NCI-H1092 treated with DMSO at 0.1 percent for 48 hours (cell line): Measurements from ENCODE around the gene NMUR1.

Source experiments
- DNase-seq: peaks from one replicate; lab custom pipeline; 2025; lab: John Stamatoyannopoulos, UW

NMUR1 gene

DNA sequence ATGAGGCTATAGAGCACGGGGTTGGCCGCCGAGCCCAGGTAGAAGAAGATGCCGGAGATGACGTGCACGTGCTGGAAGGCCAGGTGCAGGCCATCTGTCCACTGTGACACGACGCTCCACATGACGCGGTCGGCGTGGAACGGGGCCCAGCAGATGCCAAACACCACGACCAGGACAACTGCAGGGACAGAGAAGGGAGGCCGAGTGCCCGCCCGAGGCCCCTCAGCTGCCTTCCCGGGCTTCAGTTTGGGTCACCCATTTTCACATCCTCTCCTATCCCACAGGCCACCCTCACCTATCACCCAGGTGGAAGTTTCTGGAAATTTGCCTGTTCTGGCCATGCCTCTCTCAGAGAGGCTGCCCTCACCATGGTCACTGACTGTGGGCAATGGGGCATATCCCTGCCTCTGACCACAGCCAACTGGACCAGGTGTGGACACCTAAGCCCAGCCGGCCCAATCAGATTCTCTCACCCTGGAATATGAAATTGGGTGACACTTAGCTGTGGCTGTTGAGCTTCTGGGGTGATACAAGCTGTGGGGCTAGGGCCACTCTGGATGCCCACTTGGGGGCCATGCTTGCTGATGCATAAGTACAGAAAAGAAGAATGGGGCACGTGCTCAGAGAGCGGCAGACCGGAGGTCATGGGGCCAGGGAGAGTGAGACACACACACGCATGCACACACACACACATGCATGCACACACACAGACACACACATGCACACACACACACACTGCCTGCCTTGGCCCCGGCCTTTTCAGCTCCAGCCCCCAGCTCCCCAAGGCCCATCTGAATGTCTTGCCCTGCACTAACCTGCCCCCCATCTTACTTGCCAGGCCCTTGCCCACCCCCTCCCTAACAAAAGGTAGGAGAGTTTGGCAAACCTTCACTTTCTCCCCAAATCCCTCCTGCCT lies 4.7 kb downstream of the NMUR1 start:
- no peak for DNase-seq

DNA sequence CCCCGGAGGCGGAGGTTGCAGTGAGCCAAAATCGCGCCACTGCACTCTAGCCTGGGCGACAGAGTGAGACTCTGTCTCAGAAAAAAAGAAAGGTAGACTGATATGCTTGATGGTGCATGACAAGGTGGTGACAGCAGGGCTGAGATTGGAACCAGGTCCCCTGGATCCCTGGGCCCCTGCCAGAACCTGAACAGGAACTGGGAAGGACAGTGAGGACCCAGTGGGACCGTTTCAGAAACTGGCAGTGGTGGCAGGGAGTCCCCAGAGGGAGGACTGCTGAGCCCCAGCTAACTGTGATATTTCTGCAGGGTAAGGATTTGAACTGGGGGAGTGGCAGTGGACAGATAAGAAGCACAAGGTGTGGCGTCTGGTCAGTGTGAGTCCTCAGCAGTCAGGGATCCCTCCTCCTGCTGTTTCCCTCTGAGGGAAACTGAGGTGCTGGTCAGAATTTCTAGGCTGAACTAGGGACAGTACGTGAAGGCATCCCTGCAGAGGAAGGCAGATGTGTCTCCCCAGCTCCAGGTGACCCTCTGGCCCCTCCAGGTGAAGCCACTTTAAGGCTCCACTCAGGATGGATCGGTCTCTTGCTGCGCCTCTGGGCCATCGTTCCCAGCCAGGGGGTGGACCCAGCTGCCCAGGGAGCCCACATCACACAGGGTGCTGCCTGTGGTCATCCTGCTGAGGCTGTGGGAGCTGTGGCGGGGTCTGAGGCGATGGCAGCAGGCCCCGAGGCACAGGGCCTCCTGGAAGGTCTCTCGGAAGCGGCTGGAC lies 5.6 kb downstream of the NMUR1 start:
- DNase-seq = no peak

DNA sequence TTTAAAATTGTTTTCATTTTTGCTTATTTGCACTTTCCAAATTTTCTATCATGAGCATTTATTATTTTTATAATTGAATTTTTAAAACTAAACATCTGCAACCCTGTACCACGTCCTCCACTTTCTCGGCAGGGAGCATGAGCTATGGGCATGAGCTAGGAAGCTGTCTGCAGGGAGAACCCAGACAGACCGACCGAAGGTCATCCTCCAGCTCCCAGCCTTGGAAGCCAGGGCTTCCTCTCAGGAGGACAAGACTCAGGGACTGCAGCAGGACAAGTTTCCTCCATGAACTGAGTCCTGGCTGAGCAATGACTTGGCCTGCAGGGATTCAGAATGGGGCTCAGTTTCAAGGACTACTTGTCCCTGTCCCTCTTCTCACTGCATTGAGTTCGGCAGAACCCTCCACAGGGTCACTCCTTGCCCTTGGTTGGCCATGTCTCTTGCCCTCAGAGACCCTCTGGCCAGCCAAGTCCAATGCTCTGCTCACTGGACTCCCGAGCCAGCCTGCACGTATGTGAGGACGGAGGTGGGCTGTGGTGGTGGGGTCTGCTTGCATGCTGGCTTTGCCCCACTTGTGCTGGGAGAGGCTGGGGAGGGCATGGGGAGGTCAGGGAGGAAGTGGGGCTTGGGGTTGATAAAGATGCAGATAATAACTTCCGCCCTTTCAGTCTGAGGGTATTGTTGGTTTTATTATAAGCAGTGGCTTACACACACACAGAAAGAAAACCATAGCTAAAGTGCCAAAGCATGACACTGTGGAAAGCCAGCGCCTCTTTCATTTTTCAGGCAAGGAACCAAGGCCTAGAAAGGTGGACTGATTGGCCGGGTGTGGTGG lies 6.6 kb downstream of the NMUR1 start:
- no peak for DNase-seq

DNA sequence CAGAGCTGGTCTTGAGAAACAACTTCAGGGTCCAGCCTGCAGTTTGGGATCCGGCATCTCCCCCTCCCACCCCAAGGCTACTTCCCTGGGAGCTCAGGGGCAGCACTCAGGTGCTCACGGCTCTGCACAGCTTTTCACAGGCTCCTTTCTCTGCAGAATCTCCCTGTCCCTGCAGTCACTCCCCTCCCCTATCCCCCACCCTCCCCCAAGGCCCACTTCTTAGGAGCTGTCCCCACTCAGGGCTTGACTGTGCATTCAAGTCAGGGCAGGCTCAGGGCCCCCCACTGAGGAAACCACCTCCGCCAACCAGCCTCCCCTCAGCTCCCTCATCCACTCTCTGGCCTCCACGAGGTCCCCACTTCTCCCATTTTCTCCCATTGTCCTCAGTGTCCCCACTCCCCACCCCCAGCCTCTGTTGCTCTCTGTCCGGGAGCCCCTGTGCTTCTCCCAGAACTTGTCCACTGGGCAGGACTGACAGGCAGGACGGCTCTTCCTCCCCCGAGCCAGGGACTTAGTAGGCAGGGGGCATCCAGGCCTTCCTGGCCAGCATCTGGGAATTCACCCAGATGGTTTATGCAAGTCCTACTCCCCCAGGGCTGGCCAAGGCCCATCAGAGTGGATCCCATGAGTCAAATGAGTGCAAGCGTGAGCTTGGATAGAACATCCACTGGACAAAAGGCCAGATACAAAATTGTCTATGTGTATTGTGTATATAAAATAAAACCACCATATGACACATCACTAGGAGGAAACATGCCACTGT lies 7.6 kb downstream of the NMUR1 start:
- DNase-seq = no peak

DNA sequence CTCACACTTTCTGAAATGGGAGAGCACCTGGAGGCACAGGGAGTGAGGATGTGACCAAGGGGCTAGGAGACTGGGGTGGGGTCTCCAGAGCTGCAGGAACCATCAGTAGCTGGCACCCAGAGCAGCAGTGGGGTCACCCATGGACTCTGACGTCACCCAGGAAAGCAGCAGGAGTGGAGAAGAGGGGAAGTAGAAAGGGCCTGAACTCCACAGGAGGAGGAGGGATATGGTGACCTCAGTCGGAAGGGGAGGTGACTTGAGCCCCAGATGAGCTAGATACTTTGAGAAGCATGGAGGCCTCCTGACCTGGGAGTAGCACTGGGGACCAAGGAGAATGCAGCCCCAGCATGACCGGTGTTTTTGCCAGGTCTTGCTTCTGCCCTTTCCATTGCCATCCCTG lies 8.8 kb downstream of the NMUR1 start:
- no peak for DNase-seq

DNA sequence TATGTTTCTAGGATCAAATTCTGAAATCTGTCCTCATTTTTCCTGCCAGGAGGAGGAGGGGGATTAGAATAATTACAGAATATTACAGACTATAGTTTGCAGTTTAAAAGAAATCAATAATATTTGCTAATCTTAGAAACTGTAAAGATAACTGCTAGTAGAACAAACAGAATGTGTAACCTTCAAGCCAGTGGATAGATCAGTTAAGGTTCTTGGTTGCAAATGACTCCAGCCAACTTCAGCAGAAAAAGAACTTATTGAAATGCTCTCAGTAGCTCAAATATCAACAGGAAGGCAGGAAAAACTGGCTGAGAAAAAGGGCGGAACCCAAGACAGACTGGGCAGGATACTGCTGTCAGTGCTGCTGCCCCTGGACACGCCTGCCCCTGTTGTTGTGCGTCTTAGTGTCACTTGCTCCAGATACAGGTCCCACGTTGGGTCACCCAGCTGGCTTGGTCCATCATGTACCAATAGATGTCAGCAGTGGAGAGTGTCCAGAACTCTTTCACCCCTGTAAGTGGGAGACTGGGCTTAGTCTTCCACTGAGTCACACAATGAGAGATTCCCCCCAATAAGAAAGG lies 10.2 kb downstream of the NMUR1 start:
- no peak for DNase-seq

DNA sequence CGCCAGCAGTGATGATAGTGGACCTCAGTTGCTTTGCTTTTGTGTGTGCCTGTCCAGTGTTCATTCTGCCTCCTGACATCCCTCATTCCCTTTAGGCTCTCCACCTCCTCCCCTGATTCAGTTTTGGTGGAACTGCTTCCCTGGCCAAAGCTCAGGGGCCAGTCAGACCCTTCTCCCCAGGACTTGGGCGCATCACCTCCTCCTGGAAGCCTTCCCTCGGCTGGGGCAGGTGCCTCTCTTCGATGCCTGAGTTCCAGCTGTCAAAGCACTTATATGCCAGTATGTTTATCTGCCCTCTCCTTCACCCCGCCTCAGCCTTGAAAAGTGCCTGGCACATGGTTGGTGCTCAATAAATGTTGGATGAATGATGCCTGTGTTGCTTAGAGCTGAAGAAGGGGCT lies 11.5 kb downstream of the NMUR1 start:
- DNase-seq = no peak

DNA sequence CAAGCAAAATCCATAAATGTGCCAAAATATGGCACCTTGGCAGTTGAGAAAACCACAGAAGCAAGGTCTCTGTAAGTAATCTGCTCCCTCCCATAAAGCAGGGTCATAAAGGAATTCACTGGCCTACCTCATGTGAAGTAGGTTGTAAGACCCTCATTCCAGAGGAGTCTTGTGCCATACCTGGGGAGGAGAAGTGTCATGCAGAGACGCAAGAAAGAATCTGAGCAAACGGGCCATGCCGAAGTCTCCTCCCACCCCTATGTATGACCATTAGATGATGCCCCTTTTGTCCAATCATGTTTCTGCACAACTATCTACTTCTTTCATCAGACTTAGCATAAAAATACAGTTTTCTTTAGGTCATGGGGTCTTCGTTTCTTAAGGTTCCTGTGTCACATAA lies 14.6 kb downstream of the NMUR1 start:
- no peak for DNase-seq

DNA sequence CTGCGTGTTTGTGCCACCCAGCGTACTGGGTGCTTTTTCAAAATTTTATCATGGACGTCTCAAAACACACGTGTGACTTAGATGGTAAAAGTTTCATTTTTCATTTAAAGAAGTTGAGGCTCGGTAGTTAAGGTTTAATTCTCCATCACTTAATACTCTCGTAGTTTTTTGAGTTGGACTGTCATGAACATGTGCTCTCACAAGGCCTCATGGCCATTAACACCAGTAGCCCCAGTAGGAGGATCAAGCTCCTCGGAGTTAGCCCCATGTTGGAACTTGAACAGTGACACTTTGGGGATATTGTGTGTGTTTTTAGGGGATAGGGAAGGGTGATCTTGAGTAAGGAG lies 15.3 kb downstream of the NMUR1 start:
- no peak for DNase-seq

DNA sequence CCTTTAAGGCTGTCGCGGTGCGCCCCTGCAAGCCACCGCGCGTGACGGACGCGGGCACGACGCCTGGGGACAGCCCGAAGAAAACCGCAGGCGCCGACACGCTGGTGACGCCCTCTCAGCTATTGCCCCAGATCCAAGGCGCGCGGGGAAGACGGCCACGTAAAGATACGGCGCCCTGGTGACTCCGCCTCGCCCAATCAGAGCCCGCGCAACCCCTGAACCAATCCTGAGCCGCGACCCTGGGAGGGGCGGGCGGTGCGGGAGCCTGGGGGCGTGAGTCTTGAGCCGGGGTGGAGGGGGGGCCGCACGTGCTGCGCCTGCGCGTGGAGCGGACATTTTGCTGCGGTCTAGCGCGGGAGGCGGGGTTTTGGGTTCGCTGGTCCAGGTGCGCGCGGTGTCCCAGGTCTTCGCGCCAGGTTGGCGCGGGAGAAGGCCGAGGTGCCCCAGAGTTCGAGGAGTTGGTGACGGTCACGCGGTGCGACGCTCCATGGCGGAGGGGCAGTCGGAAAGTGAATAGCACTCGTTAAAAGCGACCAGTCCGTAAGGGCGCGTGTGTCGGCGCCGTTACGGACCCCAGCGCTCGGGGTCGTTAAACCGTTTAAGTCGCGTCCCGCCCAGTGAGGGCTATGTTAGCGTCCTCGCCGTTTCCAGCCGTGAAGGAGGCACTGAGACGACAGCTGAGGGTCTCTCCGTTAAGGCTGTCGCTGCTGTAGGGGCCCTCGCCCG lies 15.9 kb downstream of the NMUR1 start:
- peak; percentile 94 for DNase-seq

DNA sequence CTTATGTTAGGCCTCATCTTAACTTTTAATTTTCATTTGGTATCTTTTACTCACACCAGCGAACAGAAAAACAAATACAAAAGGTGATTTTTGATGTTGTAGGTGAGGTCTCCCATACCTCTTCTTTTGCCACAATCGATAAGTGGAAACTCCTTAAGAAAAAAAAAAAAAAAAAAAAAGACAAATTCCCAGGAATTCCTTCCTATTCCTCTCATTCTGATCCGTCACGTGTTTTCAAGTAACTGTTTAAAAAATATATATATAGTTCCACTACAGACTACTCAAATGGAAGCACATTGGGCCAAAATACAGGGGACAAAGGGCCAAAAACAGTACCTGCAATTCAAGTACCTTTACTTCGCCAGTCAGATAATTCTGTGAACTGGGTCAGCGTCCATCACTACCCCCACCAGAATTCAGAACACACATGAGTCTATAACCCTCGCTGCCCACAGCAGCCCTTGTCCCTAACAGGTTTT lies 16.5 kb downstream of the NMUR1 start:
- no peak for DNase-seq

DNA sequence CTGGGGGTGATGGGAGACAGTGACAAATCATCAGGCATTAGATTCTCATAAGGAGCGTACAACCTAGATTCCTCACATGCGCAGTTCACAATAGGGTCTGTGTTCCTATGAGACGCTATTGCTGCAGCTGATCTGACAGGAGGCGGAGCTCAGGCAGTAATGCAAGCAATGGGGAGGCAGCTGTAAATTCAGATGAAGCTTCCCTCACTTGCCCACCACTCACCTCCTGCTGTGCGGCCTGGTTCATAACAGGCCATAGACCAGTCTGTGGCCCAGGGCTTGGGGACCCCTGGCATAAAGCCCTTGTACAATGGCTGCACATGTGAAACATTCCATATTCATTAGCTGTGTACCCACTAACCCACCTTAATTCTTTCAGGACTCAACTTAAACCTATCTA lies 18.0 kb downstream of the NMUR1 start:
- DNase-seq = no peak

DNA sequence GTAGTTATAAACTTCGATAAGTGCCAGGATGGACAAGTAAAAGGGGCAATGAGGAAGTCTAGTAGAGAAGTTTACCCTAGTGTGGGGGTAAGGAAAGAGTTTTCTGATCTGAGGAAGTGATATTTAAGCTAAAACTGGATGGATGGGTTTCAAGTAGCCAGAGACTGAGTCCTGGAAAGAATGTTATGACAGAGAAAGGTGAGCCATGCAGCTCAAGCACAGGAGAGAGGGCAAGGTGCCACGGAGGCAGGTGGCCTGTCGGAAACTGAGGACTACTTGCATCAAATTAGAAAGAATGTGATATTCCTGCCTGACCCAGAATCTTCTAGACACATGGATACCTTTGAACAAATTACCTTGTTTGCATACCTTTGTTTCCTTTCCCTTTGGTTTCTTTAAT lies 26.5 kb downstream of the NMUR1 start:
- DNase-seq = no peak

DNA sequence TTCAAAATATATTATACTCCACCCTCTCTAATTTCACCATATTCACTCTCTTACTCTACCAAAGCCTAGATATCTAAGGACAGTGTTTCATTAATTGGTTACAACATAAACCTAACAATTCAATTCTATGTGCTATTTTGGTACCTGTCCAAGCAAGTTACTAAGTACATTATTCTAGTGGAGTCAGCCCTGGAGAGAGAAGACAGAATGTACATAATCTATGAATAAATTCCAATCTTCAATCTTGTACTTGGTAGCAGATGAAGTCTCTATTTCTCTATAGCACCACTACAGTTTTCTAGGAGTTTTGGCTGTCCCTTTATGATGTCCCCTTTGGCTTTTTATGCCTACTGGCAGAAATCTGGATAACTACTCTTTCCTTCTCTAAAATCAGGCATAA lies 27.6 kb downstream of the NMUR1 start:
- DNase-seq = no peak

DNA sequence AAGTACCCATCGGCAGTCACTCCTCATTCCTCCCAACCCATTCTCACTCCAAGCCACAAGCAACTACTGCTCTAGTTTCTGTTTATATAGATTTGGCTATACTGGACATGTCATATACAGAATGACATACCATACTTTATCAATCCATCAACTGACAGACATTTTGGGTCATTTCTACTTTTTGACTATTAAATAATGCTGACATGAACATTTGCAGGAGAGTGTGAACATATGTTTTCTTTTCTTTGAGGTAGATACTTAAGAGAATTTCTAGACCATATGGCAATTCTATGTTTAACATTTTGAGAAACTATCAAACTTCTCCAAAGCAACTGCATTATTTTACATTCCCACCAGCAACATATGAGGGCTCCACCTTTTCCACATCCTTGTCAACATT lies 32.6 kb downstream of the NMUR1 start:
- DNase-seq = no peak

DNA sequence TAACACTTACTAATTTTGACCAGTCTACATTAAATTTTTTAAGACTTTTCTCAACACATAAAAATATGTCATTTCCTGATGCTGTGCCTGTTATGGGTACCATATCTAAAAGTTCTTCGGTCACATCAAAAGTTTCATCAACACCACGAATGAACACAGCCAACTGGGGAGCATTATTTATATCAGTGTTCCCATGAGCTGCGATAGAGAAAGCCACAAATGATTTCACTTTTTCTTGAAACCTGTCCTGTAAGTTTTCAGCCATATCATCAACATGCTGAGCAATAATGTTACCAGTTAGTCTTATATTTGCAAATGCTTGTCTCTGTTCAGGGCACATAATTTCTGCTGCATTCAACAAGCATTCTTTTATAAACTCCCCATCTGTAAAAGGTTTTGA lies 35.6 kb downstream of the NMUR1 start:
- DNase-seq = no peak

DNA sequence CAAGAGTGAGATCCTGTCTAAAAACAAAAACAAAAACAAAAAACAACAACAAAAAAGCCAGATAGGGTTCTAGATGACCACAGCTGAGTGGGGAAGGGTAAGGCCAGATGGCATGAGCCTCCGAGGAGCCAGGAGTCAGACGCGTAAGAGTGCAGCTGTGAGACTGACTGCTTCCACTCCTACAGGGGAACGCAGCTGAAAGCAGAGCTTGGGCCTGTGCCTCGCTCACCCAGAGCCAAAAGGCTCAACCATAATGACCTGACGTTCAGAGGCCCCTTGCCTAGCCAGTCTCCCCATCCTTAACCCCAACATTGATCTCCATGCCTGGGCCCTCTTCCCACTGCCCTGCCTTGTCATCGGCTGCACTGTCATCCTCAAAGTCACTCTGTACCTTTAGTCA lies 39.4 kb downstream of the NMUR1 start:
- DNase-seq = no peak

DNA sequence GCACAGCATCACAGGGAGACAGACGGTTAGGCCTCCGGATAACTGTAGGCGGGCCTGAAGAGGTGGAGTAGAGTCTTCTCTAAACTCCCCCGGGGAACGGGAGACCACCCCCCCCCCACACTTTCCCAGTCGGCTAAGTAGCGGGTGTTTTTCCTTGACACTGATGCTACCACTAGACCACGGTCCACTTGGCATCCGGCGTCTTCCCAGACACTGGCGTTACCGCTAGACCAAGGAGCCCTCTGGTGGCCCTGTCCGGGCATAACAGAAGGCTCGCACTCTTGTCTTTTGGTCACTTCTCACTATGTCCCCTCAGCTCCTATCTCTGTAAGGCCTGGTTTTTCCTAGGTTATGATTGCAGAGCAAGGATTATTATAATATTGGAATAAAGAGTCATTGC lies 40.3 kb downstream of the NMUR1 start:
- DNase-seq = no peak

DNA sequence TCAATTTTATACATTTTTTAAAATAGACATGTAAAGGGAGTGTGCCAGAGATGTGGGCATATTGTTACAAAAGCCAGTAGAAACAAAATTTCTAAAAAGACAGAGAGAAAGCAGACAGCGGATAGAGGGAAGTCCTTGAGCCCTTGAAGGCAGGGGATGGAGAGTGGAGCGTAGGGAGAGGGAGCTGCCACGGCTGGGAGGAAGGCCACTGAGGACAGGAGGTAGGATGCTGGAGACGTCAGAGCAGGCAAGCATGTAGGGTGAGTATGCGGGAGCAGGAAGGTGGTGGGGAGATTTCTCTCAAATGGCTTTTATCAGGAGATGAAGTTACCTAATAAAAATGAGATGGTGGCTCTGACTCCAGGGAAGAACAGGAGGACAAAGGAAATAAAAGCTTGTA lies 41.9 kb downstream of the NMUR1 start:
- no peak for DNase-seq

DNA sequence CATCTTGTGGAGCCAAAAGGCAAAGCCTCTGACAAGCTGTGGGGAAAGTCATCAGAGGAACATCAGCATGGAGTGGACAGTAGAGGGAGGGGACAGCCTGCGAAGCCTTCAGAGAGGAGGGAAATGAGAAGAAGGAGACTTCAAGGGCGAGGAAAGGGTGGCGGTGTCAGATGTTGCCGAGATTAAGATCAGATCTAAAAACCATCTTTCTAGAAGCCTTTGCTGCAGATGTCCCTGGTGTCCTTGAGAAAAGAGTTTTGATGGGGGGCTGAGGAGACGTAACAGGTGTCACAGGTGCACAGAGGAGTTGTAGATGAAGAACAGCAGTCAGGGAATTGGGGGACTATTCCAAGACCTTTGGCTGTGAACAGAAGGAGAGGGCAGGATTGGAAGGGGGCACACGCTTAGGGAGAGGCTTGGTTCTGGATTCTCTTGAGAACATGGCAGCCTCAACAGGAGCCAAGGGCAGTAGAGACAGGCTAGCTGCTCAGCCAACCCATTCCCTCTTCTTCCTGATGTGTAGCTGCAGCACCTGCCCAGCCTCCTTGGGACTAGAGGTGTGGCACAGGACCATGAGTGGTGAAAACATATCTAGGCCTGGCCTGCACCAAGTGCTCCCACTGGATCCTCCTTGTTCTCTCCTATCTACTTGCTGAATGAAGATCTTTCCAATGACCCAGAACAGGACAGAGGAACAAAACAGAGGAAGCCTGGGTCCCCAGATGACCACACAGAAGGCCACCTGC lies 43.2 kb downstream of the NMUR1 start:
- no peak for DNase-seq
